ENCODE measurements around the gene RGS16.

Gene RGS16

GRCh38 chr1:182552527-182552926, 51.7 kb downstream of the RGS16 start:
- H3K79me2 ChIP-seq (ENCODE audit: insufficient read depth, low read depth), result no peaks in the 10 kb centered on the region
- H3K4me2 ChIP-seq, result no peak overlapping the region
- H3K4me1 ChIP-seq (ENCODE audit: low read depth, poor library complexity, severe bottlenecking), result no peaks in the 10 kb centered on the region
- TF ChIP-seq CTCF (conservative IDR thresholded peaks at IDR 0.05; ENCODE audit: low read depth, low read length), result no peak
- H4K20me1 ChIP-seq (ENCODE audit: insufficient read depth), result no peaks in the 10 kb centered on the region
- H3K4me3 ChIP-seq (IDR thresholded peaks at IDR 0.05; ENCODE audit: insufficient read depth, low read depth, low read length), result no peak overlapping the region
- no peaks in the 10 kb centered on the region for H3K27me3 ChIP-seq (ENCODE audit: insufficient read depth, low read depth)
- H3K9ac ChIP-seq, result no peak overlapping the region
- H3K36me3 ChIP-seq (ENCODE audit: insufficient read depth), result no peaks in the 10 kb centered on the region
- no peak overlapping the region for H2AFZ ChIP-seq (ENCODE audit: low read depth)
- no peak overlapping the region for H3K27ac ChIP-seq

GRCh38 chr1:182549811-182550210, 54.4 kb downstream of the RGS16 start:
- Histone ChIP-seq H3K27me3 (ENCODE audit: insufficient read depth, low read depth) (no peaks in the 10 kb centered on the region), H3K27ac (no peak overlapping the region), H4K20me1 (ENCODE audit: insufficient read depth) (no peaks in the 10 kb centered on the region), H2AFZ (ENCODE audit: low read depth) (no peak overlapping the region), H3K4me1 (ENCODE audit: low read depth, poor library complexity, severe bottlenecking) (no peaks in the 10 kb centered on the region), H3K9ac (no peak overlapping the region), H3K4me2 (no peak overlapping the region), H3K4me3 (IDR thresholded peaks at IDR 0.05; ENCODE audit: insufficient read depth, low read depth, low read length) (no peak overlapping the region), H3K36me3 (ENCODE audit: insufficient read depth) (no peaks in the 10 kb centered on the region), H3K79me2 (ENCODE audit: insufficient read depth, low read depth) (no peaks in the 10 kb centered on the region)
- no peak for TF ChIP-seq CTCF (conservative IDR thresholded peaks at IDR 0.05; ENCODE audit: low read depth, low read length)

GRCh38 chr1:182549346-182549745, 54.8 kb downstream of the RGS16 start:
- Histone ChIP-seq H2AFZ (ENCODE audit: low read depth) (no peak overlapping the region), H3K4me2 (no peak overlapping the region), H3K27ac (no peak overlapping the region), H3K27me3 (ENCODE audit: insufficient read depth, low read depth) (no peaks in the 10 kb centered on the region), H3K36me3 (ENCODE audit: insufficient read depth) (no peaks in the 10 kb centered on the region), H4K20me1 (ENCODE audit: insufficient read depth) (no peaks in the 10 kb centered on the region), H3K79me2 (ENCODE audit: insufficient read depth, low read depth) (no peaks in the 10 kb centered on the region), H3K9ac (no peak overlapping the region), H3K4me1 (ENCODE audit: low read depth, poor library complexity, severe bottlenecking) (no peaks in the 10 kb centered on the region), H3K4me3 (IDR thresholded peaks at IDR 0.05; ENCODE audit: insufficient read depth, low read depth, low read length) (no peak overlapping the region)
- TF ChIP-seq CTCF (conservative IDR thresholded peaks at IDR 0.05; ENCODE audit: low read depth, low read length), result no peak
